Measurements from ENCODE around the gene NEUROD2. TPM values are rescaled to one million over a fixed set of nuclear protein-coding genes. Genes with fewer than 3 reads are reported as not detected.
A peak's percentile ranks its signal among the peaks of the same experiment; 100 is the strongest.

Gene NEUROD2
- total and polyA plus RNA-seq, 5 donors from 2014 or later, result not detected

DNA sequence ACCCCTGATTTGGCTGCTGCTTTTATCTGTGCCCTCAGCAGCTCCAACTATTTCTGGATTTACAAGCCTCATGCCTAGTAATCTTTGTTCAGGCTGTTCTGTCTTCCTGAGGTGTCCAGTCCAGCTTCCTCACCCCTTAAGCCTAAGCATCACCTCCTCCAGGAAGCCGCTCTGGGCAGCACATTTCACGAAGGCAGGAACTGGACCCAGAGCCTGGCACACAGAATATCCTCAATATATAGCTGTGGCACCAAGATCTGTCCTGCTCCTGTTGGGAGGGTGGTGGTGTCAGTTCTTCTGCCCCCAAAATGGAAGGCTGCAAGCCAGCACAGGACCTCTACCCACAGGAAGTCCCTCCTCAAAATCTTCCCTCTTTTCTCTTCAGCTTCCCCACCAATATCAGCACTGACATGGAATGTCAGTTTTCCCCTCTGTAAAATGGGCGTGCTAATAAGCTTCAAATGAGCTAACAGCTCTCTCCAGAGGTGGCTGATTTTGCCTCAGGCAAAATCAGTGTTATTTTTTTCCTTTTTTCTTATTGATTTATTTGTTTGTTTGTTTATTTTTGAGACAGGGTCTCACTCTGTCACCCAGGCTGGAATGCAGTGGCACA, 6.9 kb upstream of the NEUROD2 start:
- peak overlapping the region in 1 of 4 donors; percentile 64 for H3K4me3 Mint-ChIP-seq
- no peaks in the 10 kb centered on the region for H3K9me3 Mint-ChIP-seq
- no peak for DNase-seq

DNA sequence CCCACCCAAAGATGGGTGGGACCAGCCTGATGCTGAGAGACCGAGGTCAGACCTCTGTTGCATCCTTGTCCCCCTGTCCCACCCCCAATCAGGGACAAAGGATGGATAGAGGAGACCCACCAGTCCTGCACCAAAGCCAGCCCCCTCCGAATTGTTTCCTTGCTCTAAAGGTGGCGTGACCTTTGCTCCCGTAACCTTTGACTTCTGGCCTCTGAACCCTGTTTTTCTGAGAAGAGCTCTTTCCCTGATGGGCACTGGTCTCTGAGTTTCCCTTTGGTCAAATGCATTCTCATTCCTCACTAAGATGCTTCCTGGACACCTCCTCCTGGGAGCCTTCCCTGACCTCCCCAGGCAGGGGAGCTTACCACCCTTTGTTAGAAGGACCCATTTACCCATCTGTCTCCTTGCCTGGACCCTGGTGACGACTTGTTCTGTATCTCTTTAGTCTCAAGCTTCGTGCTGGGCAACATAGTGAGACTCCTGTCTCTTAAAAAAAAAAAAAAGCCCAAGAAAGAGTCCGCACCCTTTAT, 5.3 kb upstream of the NEUROD2 start:
- no peaks in the 10 kb centered on the region for H3K36me3 Mint-ChIP-seq
- ATAC-seq (ENCODE audit: low read depth in 2 of 2), result no peak
- H3K4me1 ChIP-seq (ENCODE audit: control insufficient read depth, insufficient read depth, low read length, poor library complexity, severe bottlenecking), result peaks cover 4% of the 10 kb centered on the region
- no peaks in the 10 kb centered on the region for H3K36me3 ChIP-seq (ENCODE audit: control insufficient read depth, insufficient read depth, low read length)
- DNase-seq, result no peak
- H3K27ac ChIP-seq (ENCODE audit: insufficient read depth, low read length, poor library complexity, severe bottlenecking), result no peak overlapping the region
- peaks cover 68% of the 10 kb centered on the region for H3K27me3 Mint-ChIP-seq
- no peak overlapping the region for H3K27ac Mint-ChIP-seq
- peak overlapping the region in 1 of 4 donors; percentile 58 for H3K4me3 Mint-ChIP-seq
- H3K9me3 ChIP-seq (ENCODE audit: control insufficient read depth in 2 of 2, low read length in 2 of 2), result no peaks in the 10 kb centered on the region
- H3K9me3 Mint-ChIP-seq, result peaks cover 0 to 2% (median 0%) of the 10 kb centered on the region in 7 donors
- no peak overlapping the region for H3K4me3 ChIP-seq (ENCODE audit: low read depth, low read length)
- peaks cover 0 to 6% (median under 1%) of the 10 kb centered on the region in 4 donors for H3K4me1 Mint-ChIP-seq
- H3K27me3 ChIP-seq (ENCODE audit: control insufficient read depth, insufficient read depth, low read length), result peaks cover 9% of the 10 kb centered on the region

More for the DNA sequence above, 6.9 kb upstream of the NEUROD2 start:
- H3K27me3 Mint-ChIP-seq, result peaks cover 59% of the 10 kb centered on the region
- Histone ChIP-seq H3K27ac (ENCODE audit: insufficient read depth, low read length, poor library complexity, severe bottlenecking) (no peak overlapping the region), H3K36me3 (ENCODE audit: control insufficient read depth, insufficient read depth, low read length) (no peaks in the 10 kb centered on the region), H3K9me3 (ENCODE audit: control insufficient read depth in 2 of 2, low read length in 2 of 2) (no peaks in the 10 kb centered on the region), H3K27me3 (ENCODE audit: control insufficient read depth, insufficient read depth, low read length) (no peaks in the 10 kb centered on the region), H3K4me3 (ENCODE audit: low read depth, low read length) (no peak overlapping the region), H3K4me1 (ENCODE audit: control insufficient read depth, insufficient read depth, low read length, poor library complexity, severe bottlenecking) (peaks cover 13% of the 10 kb centered on the region)
- no peak for ATAC-seq (ENCODE audit: low read depth in 2 of 2)
- no peak overlapping the region for H3K27ac Mint-ChIP-seq
- H3K36me3 Mint-ChIP-seq, result no peaks in the 10 kb centered on the region
- H3K4me1 Mint-ChIP-seq, result peaks cover 0 to 9% (median 2%) of the 10 kb centered on the region in 4 donors

DNA sequence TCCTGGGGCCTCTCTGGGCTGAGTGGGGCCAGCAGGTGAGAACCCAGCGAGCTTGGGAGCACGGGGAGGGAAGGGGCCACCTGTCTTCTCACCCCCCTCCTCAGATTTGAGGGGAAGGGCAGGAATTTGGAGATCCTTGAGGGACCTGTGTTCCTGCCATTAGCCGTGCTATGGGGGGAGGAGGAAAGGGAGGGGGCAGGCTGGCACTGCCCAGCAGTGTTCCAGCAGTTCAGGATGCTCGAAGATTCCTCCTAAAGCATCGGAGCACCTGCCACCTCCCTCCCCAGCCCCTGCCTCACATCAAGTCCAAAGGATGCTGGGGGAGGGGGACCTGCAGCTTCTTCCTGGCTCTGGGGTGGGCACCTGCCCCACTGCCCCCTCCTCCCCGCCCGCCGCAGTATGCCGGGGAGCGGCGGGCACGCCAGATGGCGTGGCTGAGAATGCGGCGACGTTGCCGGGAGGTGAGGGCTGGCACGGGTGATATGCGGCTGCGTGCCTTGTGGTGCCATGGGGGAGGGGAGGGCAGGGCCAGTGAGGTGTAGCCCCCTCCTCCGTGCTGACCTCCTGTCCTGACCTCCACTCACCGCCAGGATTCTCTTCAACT, 4.7 kb upstream of the NEUROD2 start:
- Mint-ChIP-seq H3K27me3 (peaks cover 73% of the 10 kb centered on the region), H3K27ac (no peak overlapping the region), H3K9me3 (peaks cover 0 to 2% (median 0%) of the 10 kb centered on the region in 7 donors), H3K4me1 (peaks cover 0 to 9% (median under 1%) of the 10 kb centered on the region in 4 donors), H3K36me3 (no peaks in the 10 kb centered on the region), H3K4me3 (peak overlapping the region in 1 of 4 donors; percentile 58)
- Histone ChIP-seq H3K4me1 (ENCODE audit: control insufficient read depth, insufficient read depth, low read length, poor library complexity, severe bottlenecking) (peaks cover 5% of the 10 kb centered on the region), H3K9me3 (ENCODE audit: control insufficient read depth in 2 of 2, low read length in 2 of 2) (no peaks in the 10 kb centered on the region), H3K27me3 (ENCODE audit: control insufficient read depth, insufficient read depth, low read length) (peaks cover 9% of the 10 kb centered on the region), H3K36me3 (ENCODE audit: control insufficient read depth, insufficient read depth, low read length) (no peaks in the 10 kb centered on the region), H3K27ac (ENCODE audit: insufficient read depth, low read length, poor library complexity, severe bottlenecking) (no peak overlapping the region), H3K4me3 (ENCODE audit: low read depth, low read length) (no peak overlapping the region)
- DNase-seq (no peak), ATAC-seq (ENCODE audit: low read depth in 2 of 2) (no peak)

DNA sequence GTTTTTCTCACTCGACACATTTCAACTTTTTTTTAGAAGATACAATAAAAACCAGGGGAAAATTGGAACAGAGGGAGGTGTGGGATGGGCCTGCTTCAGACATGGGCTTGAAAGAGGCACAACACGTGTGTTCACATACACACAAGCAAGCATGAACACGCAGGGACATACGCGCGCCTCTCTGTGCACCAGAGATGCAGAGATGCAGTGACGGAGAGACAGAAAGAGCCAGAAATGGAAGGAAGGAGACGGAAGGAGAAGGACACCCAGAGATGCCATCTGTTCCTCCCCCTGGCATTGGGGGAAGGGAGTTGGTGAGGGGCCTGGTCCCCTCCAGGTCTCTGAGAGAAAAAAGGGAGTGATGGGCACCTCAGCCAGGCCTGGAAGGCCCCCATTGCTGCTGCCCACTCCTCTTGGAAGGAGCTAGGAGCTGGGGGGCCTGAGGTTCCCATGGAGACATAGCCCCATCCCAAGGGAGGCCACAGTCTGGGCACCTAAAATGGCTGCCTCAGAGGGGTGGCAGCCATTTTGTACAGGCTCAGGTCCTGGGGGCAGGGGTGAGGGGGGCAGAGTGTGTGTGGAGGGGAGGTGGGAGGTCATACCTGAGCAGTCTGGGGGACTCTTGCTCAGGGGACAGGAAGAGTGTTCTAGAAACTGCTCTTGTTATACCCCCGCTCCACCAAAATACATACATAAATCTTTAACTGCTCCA, 3.8 kb upstream of the NEUROD2 start:
- H3K27ac Mint-ChIP-seq, result no peak overlapping the region
- peak overlapping the region in 2 of 4 donors; percentile 56 to 74 for H3K4me3 Mint-ChIP-seq
- peaks cover 11% of the 10 kb centered on the region for H3K4me1 ChIP-seq (ENCODE audit: control insufficient read depth, insufficient read depth, low read length, poor library complexity, severe bottlenecking)
- peaks cover 9% of the 10 kb centered on the region for H3K27me3 ChIP-seq (ENCODE audit: control insufficient read depth, insufficient read depth, low read length)
- no peak overlapping the region for H3K27ac ChIP-seq (ENCODE audit: insufficient read depth, low read length, poor library complexity, severe bottlenecking)
- ATAC-seq (ENCODE audit: low read depth in 2 of 2) (no peak), DNase-seq (no peak)
- H3K27me3 Mint-ChIP-seq, result peaks cover 75% of the 10 kb centered on the region
- H3K36me3 ChIP-seq (ENCODE audit: control insufficient read depth, insufficient read depth, low read length), result no peaks in the 10 kb centered on the region
- no peaks in the 10 kb centered on the region for H3K9me3 ChIP-seq (ENCODE audit: control insufficient read depth in 2 of 2, low read length in 2 of 2)
- peaks cover 0 to 11% (median under 1%) of the 10 kb centered on the region in 4 donors for H3K4me1 Mint-ChIP-seq
- no peaks in the 10 kb centered on the region for H3K36me3 Mint-ChIP-seq
- H3K4me3 ChIP-seq (ENCODE audit: low read depth, low read length), result no peak overlapping the region
- peaks cover 0 to 2% (median 0%) of the 10 kb centered on the region in 7 donors for H3K9me3 Mint-ChIP-seq

DNA sequence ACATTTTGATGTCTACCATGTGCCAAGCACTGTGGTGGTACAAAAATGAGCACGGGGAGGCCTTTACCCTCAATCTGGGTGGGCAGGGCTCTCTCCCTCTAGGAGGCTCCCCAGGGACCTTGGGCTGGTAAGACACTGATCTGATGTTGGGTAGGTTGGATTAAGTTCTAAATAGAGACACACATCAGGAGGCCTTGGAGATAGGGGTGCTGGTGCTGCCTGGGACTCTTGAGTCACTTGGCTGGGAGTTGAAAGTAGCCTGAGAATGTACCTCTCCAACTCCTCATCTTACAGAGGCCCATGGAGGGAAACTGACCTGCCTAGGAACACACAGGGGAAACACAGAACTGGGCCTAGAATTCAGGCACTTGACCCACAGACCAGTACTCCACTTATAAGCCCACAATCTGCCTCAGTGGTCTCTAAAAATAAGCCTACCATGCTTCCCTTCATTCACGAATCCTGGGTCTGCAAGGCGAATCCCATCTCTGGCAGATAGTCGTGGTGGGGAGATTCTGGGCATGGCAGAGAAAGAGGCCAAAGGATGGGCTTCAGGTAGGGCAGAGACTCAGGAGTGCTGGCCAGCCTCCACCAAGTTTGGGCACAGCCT, 1.8 kb upstream of the NEUROD2 start:
- no peak overlapping the region for H3K27ac ChIP-seq (ENCODE audit: insufficient read depth, low read length, poor library complexity, severe bottlenecking)
- peaks cover 9% of the 10 kb centered on the region for H3K27me3 ChIP-seq (ENCODE audit: control insufficient read depth, insufficient read depth, low read length)
- Mint-ChIP-seq H3K27ac (no peak overlapping the region), H3K4me3 (no peak overlapping the region), H3K36me3 (no peaks in the 10 kb centered on the region), H3K4me1 (peaks cover 0 to 22% (median 5%) of the 10 kb centered on the region in 4 donors), H3K27me3 (peaks cover 73% of the 10 kb centered on the region), H3K9me3 (peaks cover 0 to 2% (median 0%) of the 10 kb centered on the region in 7 donors)
- no peak overlapping the region for H3K4me3 ChIP-seq (ENCODE audit: low read depth, low read length)
- no peaks in the 10 kb centered on the region for H3K36me3 ChIP-seq (ENCODE audit: control insufficient read depth, insufficient read depth, low read length)
- no peaks in the 10 kb centered on the region for H3K9me3 ChIP-seq (ENCODE audit: control insufficient read depth in 2 of 2, low read length in 2 of 2)
- ATAC-seq (ENCODE audit: low read depth in 2 of 2), result no peak
- peaks cover 30% of the 10 kb centered on the region for H3K4me1 ChIP-seq (ENCODE audit: control insufficient read depth, insufficient read depth, low read length, poor library complexity, severe bottlenecking)
- no peak for DNase-seq

DNA sequence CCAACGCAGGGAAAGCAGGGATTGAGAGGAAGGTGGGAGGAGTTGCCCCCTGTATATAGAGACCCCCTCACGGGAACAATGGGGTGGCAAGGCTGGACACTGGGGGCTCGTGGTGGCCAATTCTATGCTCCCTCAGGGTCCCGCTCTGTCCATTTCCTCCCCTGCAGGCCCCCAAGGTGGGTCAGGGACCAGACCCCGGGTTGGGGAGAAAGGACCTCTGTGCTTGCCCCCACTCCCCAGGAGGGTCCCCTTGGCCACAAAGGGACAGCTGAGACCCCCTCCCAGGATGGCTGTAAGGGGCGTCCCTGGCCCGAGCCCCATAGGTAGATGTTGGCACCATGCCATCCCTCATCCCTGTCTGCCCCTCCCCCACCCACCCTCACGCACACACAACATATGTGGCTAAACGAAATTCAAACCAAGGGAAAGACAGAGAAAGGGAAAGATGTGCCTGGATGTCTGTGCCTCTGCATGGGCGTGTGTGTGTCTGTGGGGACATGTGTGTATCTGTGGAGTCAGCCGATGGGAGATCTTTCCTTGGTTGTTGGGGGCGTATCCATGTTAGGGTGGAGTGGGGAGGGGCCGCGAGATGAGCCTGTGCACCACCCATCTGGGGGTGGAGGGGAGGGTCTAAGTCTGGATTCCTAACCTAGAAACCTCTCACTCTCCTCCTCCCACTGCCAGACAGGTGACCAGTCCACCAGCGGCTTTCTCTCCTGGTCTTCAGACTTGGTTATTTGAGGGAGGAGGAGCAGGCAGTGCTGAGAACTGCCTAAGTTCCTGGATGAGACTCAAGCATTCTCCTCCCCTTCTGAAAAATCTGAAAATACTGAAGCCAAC, 642 bp upstream of the NEUROD2 start:
- peaks cover 41% of the 10 kb centered on the region for H3K4me1 ChIP-seq (ENCODE audit: control insufficient read depth, insufficient read depth, low read length, poor library complexity, severe bottlenecking)
- Mint-ChIP-seq H3K9me3 (peaks cover 0 to 2% (median 0%) of the 10 kb centered on the region in 7 donors), H3K4me1 (peaks cover 0 to 29% (median 6%) of the 10 kb centered on the region in 4 donors), H3K36me3 (no peaks in the 10 kb centered on the region), H3K4me3 (peak overlapping the region in 2 of 4 donors; percentile 76 to 79), H3K27me3 (peaks cover 71% of the 10 kb centered on the region), H3K27ac (no peak overlapping the region)
- DNase-seq (no peak), ATAC-seq (ENCODE audit: low read depth in 2 of 2) (no peak)
- H3K36me3 ChIP-seq (ENCODE audit: control insufficient read depth, insufficient read depth, low read length), result no peaks in the 10 kb centered on the region
- no peak overlapping the region for H3K4me3 ChIP-seq (ENCODE audit: low read depth, low read length)
- H3K27ac ChIP-seq (ENCODE audit: insufficient read depth, low read length, poor library complexity, severe bottlenecking), result no peak overlapping the region
- H3K9me3 ChIP-seq (ENCODE audit: control insufficient read depth in 2 of 2, low read length in 2 of 2), result no peaks in the 10 kb centered on the region
- H3K27me3 ChIP-seq (ENCODE audit: control insufficient read depth, insufficient read depth, low read length), result peaks cover 14% of the 10 kb centered on the region

All from CD4-positive, CD25-positive, alpha-beta regulatory T cell (primary cell).